GM23338 (cell line): ENCODE data around the gene TESK2. TPM values are rescaled to one million over a fixed set of nuclear protein-coding genes. Genes with fewer than 3 reads are reported as not detected.

Experiments
- ATAC-seq: fragments of 200-7000 bp; cut with Tn5 transposase; 3 replicates; pipeline ENCODE4 v1.9.1; 2020
- DNase-seq: peaks from one replicate; pipeline ENCODE4 v3.0.0-alpha.2; 2015; ENCODE audit warnings: low spot score
- H2AFZ ChIP-seq: fragments of 200-600 bp; sonication (generic); 2 replicates; pipeline ENCODE4 v1.8.0; 2016; ENCODE audit warnings: antibody characterized with exemption, mild to moderate bottlenecking, moderate library complexity
- H3F3A ChIP-seq: fragments of 200-600 bp; sonication (generic); replicated peaks from 2 replicates; pipeline ENCODE4 v1.8.0; 2017; ENCODE audit warnings: antibody characterized with exemption, mixed run types, low read depth
- H3K27ac ChIP-seq: fragments of 200-600 bp; sonication (generic); 2 replicates; pipeline ENCODE4 v1.6.1; 2016; ENCODE audit warnings: low read depth
- H3K27me3 ChIP-seq: fragments of 200-600 bp; sonication (generic); 2 replicates; pipeline ENCODE4 v1.8.0; 2016; ENCODE audit warnings: mild to moderate bottlenecking, mixed run types, moderate library complexity; ENCODE audit not compliant: insufficient read depth
- H3K36me3 ChIP-seq: fragments of 200-600 bp; sonication (generic); 2 replicates; pipeline ENCODE4 v1.8.0; 2016; ENCODE audit warnings: mild to moderate bottlenecking; ENCODE audit not compliant: insufficient read depth
- H3K4me1 ChIP-seq: fragments of 200-600 bp; sonication (generic); 2 replicates; pipeline ENCODE4 v1.8.0; 2016; ENCODE audit warnings: mild to moderate bottlenecking, moderate library complexity; ENCODE audit not compliant: insufficient read depth
- H3K4me2 ChIP-seq: fragments of 200-600 bp; sonication (generic); 2 replicates; pipeline ENCODE4 v1.7.1; 2017; ENCODE audit warnings: mixed run types
- H3K4me3 ChIP-seq: fragments of 200-600 bp; sonication (generic); 2 replicates; pipeline ENCODE4 v1.6.1; 2016; ENCODE audit warnings: mixed run types
- H3K79me2 ChIP-seq: fragments of 200-600 bp; sonication (generic); replicated peaks from 2 replicates; pipeline ENCODE4 v1.8.0; 2017; ENCODE audit warnings: mild to moderate bottlenecking; ENCODE audit not compliant: insufficient read depth
- H3K9me2 ChIP-seq: fragments of 200-600 bp; sonication (generic); 2 replicates; pipeline ENCODE4 v1.8.0; 2017; ENCODE audit not compliant: insufficient read depth
- H4K20me1 ChIP-seq: fragments of 200-600 bp; sonication (generic); replicated peaks from 2 replicates; pipeline ENCODE4 v1.8.0; 2017; ENCODE audit warnings: mild to moderate bottlenecking; ENCODE audit not compliant: insufficient read depth
- H3K27ac Mint-ChIP-seq: 2 replicates; pipeline ENCODE4 v1.8.0; 2020; ENCODE audit warnings: inconsistent platforms, mild to moderate bottlenecking, moderate library complexity, mixed read lengths
- H3K27me3 Mint-ChIP-seq: 3 replicates; pipeline ENCODE4 v1.8.0; 2022; ENCODE audit warnings: low read depth, mild to moderate bottlenecking, moderate library complexity, mixed read lengths, inconsistent platforms; ENCODE audit not compliant: insufficient read depth, poor library complexity
- H3K36me3 Mint-ChIP-seq: 3 replicates; pipeline ENCODE4 v1.8.0; 2021; ENCODE audit warnings: low read depth, mild to moderate bottlenecking, inconsistent platforms, moderate library complexity, mixed read lengths
- H3K4me1 Mint-ChIP-seq: 3 replicates; pipeline ENCODE4 v1.8.0; 2020; ENCODE audit warnings: mild to moderate bottlenecking, inconsistent platforms, mixed read lengths
- H3K4me3 Mint-ChIP-seq: 3 replicates; pipeline ENCODE4 v1.8.0; 2021; ENCODE audit warnings: moderate library complexity, mild to moderate bottlenecking, inconsistent platforms, mixed read lengths
- H3K9me3 Mint-ChIP-seq: 3 replicates; pipeline ENCODE4 v1.8.0; 2020; ENCODE audit warnings: moderate library complexity, mild to moderate bottlenecking, inconsistent platforms, mixed read lengths
- CREB1 ChIP-seq: fragments of 250-450 bp; sonication (Bioruptor Pico); IDR thresholded peaks from 2 replicates; pipeline ENCODE4 v1.5.0; 2020; ENCODE audit warnings: low read depth, mild to moderate bottlenecking, moderate library complexity
- CTCF ChIP-seq, 2 experiments: fragments of 200-600 bp in 1 of 2; sonication (generic) in 1 of 2; conservative IDR thresholded peaks; 2 replicates each; pipeline versions ENCODE4 v1.5.1 to v1.6.1; 2016 to 2017; ENCODE audit warnings: antibody characterized with exemption in 2 of 2, low read depth in 2 of 2, mild to moderate bottlenecking in 2 of 2, moderate library complexity in 1 of 2
- ETS1 ChIP-seq: IDR thresholded peaks from 2 replicates; pipeline ENCODE4 v1.6.1; 2016; ENCODE audit warnings: antibody characterized with exemption
- EZH2 ChIP-seq: fragments of 200-600 bp; sonication (generic); IDR thresholded peaks from one replicate; pipeline ENCODE4 v1.8.0; 2017; ENCODE audit warnings: antibody characterized with exemption, mild to moderate bottlenecking, low read depth; ENCODE audit not compliant: unreplicated experiment
- EZH2phosphoT487 ChIP-seq: fragments of 200-600 bp; sonication (generic); IDR thresholded peaks from one replicate; pipeline ENCODE4 v1.8.1; 2018; ENCODE audit warnings: antibody characterized with exemption; ENCODE audit not compliant: unreplicated experiment
- JUNB ChIP-seq: IDR thresholded peaks from one replicate; pipeline ENCODE4 v1.6.1; 2016; ENCODE audit warnings: antibody characterized with exemption; ENCODE audit not compliant: unreplicated experiment
- NANOG ChIP-seq: IDR thresholded peaks from 2 replicates; pipeline ENCODE4 v1.6.1; 2016; ENCODE audit warnings: antibody characterized with exemption, borderline replicate concordance
- POLR2AphosphoS5 ChIP-seq: IDR thresholded peaks from 2 replicates; pipeline ENCODE4 v1.6.1; 2016; ENCODE audit warnings: antibody characterized with exemption, low read depth
- REST ChIP-seq: IDR thresholded peaks from one replicate; pipeline ENCODE4 v1.6.1; 2018; ENCODE audit warnings: antibody characterized with exemption; ENCODE audit not compliant: unreplicated experiment
- STAT1 ChIP-seq: IDR thresholded peaks from one replicate; pipeline ENCODE4 v1.6.1; 2016; ENCODE audit warnings: antibody characterized with exemption; ENCODE audit not compliant: unreplicated experiment
- ZNF114 ChIP-seq: fragments of 250-450 bp; sonication (Bioruptor Pico); IDR thresholded peaks from 2 replicates; pipeline ENCODE4 v1.5.0; 2020; ENCODE audit warnings: mild to moderate bottlenecking, moderate library complexity
- ZNF331 ChIP-seq: fragments of 250-450 bp; sonication (Bioruptor Pico); IDR thresholded peaks from 2 replicates; pipeline ENCODE4 v1.5.0; 2020; ENCODE audit warnings: low read depth, mild to moderate bottlenecking, moderate library complexity
- ZNF462 ChIP-seq: fragments of 250-450 bp; sonication (Bioruptor Pico); IDR thresholded peaks from 2 replicates; pipeline ENCODE4 v1.5.0; 2020; ENCODE audit warnings: mild to moderate bottlenecking, moderate library complexity
- polyA plus RNA-seq: library from polyadenylated mRNA; unstranded; fragments of >200 nt; fragmentation: Nextera tagmentation; extraction: Ambion mirVana; gene quantifications from 2 replicates; pipeline ENCODE4 v1.2.1, GENCODE V29; 2016
- total RNA-seq: library from RNA; depleted of rRNA; stranded (reverse); fragments of >200 nt; shearing (Covaris generic); gene quantifications from 2 replicates; pipeline ENCODE4 v1.2.3, GENCODE V29; 2014

Gene TESK2
- total and polyA plus RNA-seq, 2 experiments from 2014 or later = 5.2 to 14.0 TPM

GRCh38 chr1:45400049-45400448 is 90.9 kb downstream of the TESK2 start (continued):
- no peak for TF ChIP-seq NANOG

GRCh38 chr1:45397285-45397684 is 93.7 kb downstream of the TESK2 start:
- ATAC-seq = no peak
- no peaks in the 10 kb centered on the region for H3K9me2 ChIP-seq
- DNase-seq = no peak
- Mint-ChIP-seq H3K9me3 (no peaks in the 10 kb centered on the region), H3K36me3 (no peaks in the 10 kb centered on the region), H3K4me1 (peaks cover 8% of the 10 kb centered on the region), H3K27ac (no peak overlapping the region), H3K27me3 (peaks cover 5% of the 10 kb centered on the region), H3K4me3 (no peak overlapping the region)
- no peaks in the 10 kb centered on the region for H3K27me3 ChIP-seq
- no peak overlapping the region for H3K4me2 ChIP-seq
- no peaks in the 10 kb centered on the region for H4K20me1 ChIP-seq
- H3K36me3 ChIP-seq = no peaks in the 10 kb centered on the region
- H3K27ac ChIP-seq = no peak overlapping the region
- no peaks in the 10 kb centered on the region for H3K79me2 ChIP-seq
- no peaks in the 10 kb centered on the region for H3K4me1 ChIP-seq
- TF ChIP-seq ZNF462 = no peak
- TF ChIP-seq ZNF331 (CRISPR knock-in tag) = no peak
- no peak for TF ChIP-seq EZH2phosphoT487
- no peak for TF ChIP-seq JUNB
- no peak for TF ChIP-seq EZH2
- TF ChIP-seq ETS1 = no peak
- TF ChIP-seq CREB1 (CRISPR knock-in tag) = no peak
- no peak for TF ChIP-seq CTCF (conservative IDR thresholded peaks at IDR 0.05; ENCODE audit: low read depth in 2 of 2)
- no peak for TF ChIP-seq REST
- no peak for TF ChIP-seq POLR2AphosphoS5
- TF ChIP-seq STAT1 = no peak
- TF ChIP-seq NANOG = no peak
- no peak for TF ChIP-seq ZNF114
- no peaks in the 10 kb centered on the region for H3F3A ChIP-seq
- no peak overlapping the region for H3K4me3 ChIP-seq
- H2AFZ ChIP-seq = no peak overlapping the region
